ENCODE data around the gene PIP5K1C.

- TF ChIP-seq, protein P1, sequence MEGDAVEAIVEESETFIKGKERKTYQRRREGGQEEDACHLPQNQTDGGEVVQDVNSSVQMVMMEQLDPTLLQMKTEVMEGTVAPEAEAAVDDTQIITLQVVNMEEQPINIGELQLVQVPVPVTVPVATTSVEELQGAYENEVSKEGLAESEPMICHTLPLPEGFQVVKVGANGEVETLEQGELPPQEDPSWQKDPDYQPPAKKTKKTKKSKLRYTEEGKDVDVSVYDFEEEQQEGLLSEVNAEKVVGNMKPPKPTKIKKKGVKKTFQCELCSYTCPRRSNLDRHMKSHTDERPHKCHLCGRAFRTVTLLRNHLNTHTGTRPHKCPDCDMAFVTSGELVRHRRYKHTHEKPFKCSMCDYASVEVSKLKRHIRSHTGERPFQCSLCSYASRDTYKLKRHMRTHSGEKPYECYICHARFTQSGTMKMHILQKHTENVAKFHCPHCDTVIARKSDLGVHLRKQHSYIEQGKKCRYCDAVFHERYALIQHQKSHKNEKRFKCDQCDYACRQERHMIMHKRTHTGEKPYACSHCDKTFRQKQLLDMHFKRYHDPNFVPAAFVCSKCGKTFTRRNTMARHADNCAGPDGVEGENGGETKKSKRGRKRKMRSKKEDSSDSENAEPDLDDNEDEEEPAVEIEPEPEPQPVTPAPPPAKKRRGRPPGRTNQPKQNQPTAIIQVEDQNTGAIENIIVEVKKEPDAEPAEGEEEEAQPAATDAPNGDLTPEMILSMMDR (IDR thresholded peaks at IDR 0.05): no peak
- no peak for TF ChIP-seq ZFX (IDR thresholded peaks at IDR 0.05; ENCODE audit: borderline replicate concordance)
These were observed 72.9 kb downstream of the PIP5K1C start for GRCh38 chr19:3627351-3627723.

Measured in 22Rv1 (cell line).